ENCODE results near the gene DCP1A.
"Not testable (repeated sequence)": the region's sequence is repeated elsewhere in the genome, so short reads cannot be mapped to it uniquely, and the experiment has no call there.

GRCh38 chr3:53252947-53253322, 94.4 kb downstream of the DCP1A start:
- not testable (repeated sequence) for TF ChIP-seq CTCF (IDR thresholded peaks at IDR 0.05); MAX (IDR thresholded peaks at IDR 0.05; ENCODE audit: low read depth); REST (IDR thresholded peaks at IDR 0.05; ENCODE audit: low read depth, low read length); POLR2AphosphoS5 (IDR thresholded peaks at IDR 0.05; ENCODE audit: low read depth, low read length); NRF1 (IDR thresholded peaks at IDR 0.05; ENCODE audit: low read depth, low read length); JUND (IDR thresholded peaks at IDR 0.05); CHD2 (IDR thresholded peaks at IDR 0.05; ENCODE audit: low read length, partially characterized antibody); YY1 (IDR thresholded peaks at IDR 0.05; ENCODE audit: low read depth); SIN3A (IDR thresholded peaks at IDR 0.05; ENCODE audit: borderline replicate concordance, low read depth, low read length)

All from SK-N-SH (cell line).